D341Med (cell line): ENCODE results near the gene IPO9.

Source experiments
- DNase-seq: peaks from one replicate; pipeline ENCODE4 v3.0.0; 2012; ENCODE audit warnings: low spot score

The IPO9 gene

GRCh38 chr1:201906336-201906735 is 77.4 kb downstream of the IPO9 start:
- no peak for DNase-seq

GRCh38 chr1:201907621-201908020 is 78.7 kb downstream of the IPO9 start:
- peak; percentile 22 for DNase-seq

GRCh38 chr1:201911826-201912571 is 83.0 kb downstream of the IPO9 start:
- no peak for DNase-seq

GRCh38 chr1:201912832-201913231 is 83.9 kb downstream of the IPO9 start:
- no peak for DNase-seq

GRCh38 chr1:201914456-201915235 is 85.7 kb downstream of the IPO9 start:
- DNase-seq = no peak

DNA sequence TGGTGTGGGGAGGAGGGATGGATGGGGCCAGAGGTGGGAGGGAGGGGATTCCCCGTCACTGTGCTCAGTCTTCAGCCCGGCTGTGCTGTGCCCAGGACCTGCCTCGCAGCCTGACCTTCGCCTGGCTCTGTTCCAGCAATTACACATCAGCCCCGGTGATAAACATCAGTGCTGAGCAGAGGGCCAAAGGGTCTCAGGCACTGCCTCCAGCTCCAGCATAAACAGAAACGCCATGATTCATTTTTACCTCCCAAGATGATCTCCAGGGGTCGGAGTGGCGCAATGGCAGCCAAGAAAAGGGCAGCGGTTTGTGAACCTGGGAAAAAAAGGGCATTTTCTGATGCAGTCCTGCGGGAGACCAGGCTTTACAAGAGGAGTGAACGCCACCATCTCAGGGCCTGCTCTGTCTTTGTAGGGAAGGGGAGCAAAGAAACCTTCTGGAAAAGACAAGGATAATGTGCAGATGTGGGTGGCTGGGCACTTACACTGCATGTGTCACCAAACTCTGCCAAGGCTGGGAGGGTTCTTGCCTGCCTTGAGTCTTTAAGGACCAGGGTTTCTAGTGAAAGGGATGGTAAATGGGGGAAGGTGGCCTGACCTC is 87.8 kb downstream of the IPO9 start:
- no peak for DNase-seq

DNA sequence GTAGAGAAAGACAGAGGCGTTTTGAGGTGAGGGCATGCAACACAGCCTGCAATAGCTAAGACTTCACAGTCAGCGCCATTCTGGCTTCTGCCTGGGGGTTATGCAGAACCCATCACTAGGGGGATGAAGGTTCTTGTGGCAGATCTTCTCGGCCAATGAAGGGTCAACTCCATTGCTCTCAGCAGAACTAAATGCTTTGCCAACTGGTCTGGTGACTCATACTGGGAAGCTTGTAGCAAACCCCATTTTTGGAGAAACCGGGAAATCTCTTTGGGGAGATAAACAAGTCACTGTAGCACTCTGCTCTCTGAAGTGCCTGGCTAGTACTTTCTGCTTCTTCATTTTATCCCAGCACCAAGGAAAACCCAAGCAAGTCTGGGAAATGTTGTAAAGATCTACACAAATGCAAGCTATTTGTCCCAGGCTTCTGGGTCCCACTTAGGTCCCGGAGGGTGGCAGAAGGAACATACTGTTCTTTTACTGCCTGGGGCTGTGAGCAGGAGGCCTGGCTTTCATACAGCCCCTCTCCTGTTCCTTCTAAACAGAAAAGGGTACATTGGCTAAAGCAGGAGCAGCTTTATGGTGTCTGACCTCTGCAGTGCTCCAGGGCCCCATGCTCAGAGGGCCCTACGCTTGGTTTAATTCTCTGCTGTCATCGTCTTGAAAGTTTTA is 88.5 kb downstream of the IPO9 start:
- DNase-seq = no peak

DNA sequence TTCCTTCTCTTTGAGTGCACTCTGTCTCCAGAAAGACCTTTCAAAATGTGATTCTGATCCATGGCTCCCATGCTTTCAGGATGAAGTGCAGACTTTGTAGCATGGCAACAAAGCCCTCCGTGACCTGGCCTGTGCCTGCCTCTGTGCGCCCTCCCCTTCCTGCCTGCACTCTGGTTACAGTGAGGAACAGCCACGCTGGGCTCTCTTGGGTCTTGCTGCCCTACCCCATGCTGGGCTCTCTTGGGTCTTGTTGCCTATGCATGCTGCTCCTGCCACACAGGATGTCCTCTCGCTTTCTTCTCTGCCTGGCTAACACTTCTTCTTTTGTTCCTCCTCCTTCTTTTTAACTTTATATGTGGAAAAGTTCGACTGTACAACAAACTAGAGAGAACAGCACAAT is 89.4 kb downstream of the IPO9 start:
- DNase-seq = no peak

GRCh38 chr1:201921952-201922558 is 93.1 kb downstream of the IPO9 start:
- no peak for DNase-seq

DNA sequence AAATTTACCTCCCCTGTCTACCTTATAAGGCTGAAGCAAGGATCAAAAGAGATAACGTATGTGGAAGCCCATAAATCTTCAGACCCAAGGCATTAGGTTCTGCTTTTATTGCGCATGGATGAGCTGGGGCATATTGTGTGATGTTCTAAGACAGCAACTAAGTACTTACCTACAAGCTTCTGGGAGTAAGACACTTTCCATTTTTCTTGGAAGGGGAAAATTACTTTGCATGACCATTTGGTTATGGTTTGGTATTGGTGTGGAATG is 96.3 kb downstream of the IPO9 start:
- DNase-seq = no peak

- peak; percentile 78 for DNase-seq
Measured at GRCh38 chr1:201925981-201926645, 97.2 kb downstream of the IPO9 start.

DNA sequence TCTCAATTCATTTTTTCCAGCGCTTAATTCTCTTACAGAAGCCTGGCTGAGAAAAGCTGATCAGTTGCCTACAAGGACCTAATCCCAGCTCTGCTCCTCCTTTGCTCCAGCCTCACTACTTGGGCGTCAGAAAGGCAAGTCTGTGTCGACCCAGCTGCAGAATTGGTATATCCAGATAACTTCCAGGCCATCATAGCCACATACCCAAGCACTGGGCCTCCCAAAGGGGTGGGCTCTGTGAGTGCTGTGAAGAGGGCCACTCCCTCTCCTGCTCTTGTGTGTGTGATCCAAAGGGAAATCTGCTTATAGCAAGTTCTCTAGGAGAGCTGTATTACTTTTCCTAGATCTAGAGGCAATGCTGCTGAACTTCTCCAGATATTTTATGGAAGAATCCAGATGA is 99.3 kb downstream of the IPO9 start:
- DNase-seq = no peak

DNA sequence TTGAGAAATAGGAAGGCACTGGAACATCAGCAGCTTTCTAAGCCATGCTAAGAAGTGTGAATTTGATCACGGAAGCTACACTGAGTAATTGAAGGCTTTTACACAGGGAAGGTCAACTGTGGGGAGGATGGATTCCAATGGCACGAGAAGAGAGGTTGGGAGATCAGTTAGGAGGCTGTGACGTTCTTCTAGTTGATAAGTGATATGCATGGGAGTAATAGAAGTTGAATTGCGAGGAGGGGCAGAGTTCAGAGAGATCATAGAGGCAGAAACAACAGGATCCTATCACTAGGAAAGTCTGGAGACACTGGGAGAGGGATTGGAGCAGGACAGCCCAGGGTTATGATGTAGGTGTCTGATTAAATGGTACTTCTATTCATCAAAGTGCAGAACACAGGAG is 101.2 kb downstream of the IPO9 start:
- no peak for DNase-seq

DNA sequence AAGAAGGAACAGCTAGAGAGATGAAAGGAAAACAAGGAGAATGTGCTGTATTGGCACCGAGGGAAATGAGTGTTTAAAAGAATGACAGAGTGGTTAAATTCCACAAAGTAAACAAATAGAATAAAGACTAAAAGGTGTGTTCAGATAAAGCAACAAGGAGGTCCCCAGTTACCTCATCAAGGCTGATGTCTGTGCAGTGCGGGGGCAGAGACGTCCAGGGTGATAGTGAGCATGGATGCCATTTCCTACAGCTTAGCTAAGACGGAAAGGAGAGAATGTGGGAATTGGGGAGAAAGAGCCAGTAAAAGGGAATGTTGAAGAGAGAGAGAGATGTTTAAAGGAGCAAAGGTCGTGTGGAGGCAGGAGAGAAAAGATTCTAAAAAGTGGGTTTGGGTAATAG is 101.8 kb downstream of the IPO9 start:
- no peak for DNase-seq
